Measurements from ENCODE around the gene DOCK6.

The DOCK6 gene

GRCh38 chr19:11192957-11193939 is 69.1 kb downstream of the DOCK6 start:
- no peak overlapping the region for H3K4me3 ChIP-seq (replicated peaks; ENCODE audit: low read depth, low read length)
- no peaks in the 10 kb centered on the region for H3K27me3 ChIP-seq (replicated peaks; ENCODE audit: control insufficient read depth, insufficient read depth, low read length)
- H3K36me3 ChIP-seq (ENCODE audit: control insufficient read depth, insufficient read depth, low read length): no peaks in the 10 kb centered on the region
- DNase-seq (ENCODE audit: extremely low read depth, insufficient read length): no peak
- TF ChIP-seq CTCF (IDR thresholded peaks at IDR 0.05; ENCODE audit: insufficient read depth, low read length, poor library complexity, severe bottlenecking): no peak

GRCh38 chr19:11191934-11192333 is 70.4 kb downstream of the DOCK6 start:
- Histone ChIP-seq H3K36me3 (ENCODE audit: control insufficient read depth, insufficient read depth, low read length) (no peaks in the 10 kb centered on the region), H3K27me3 (replicated peaks; ENCODE audit: control insufficient read depth, insufficient read depth, low read length) (no peaks in the 10 kb centered on the region), H3K4me3 (replicated peaks; ENCODE audit: low read depth, low read length) (no peak overlapping the region)
- no peak for TF ChIP-seq CTCF (IDR thresholded peaks at IDR 0.05; ENCODE audit: insufficient read depth, low read length, poor library complexity, severe bottlenecking)
- peak; percentile 60 for DNase-seq (ENCODE audit: extremely low read depth, insufficient read length)

DNA sequence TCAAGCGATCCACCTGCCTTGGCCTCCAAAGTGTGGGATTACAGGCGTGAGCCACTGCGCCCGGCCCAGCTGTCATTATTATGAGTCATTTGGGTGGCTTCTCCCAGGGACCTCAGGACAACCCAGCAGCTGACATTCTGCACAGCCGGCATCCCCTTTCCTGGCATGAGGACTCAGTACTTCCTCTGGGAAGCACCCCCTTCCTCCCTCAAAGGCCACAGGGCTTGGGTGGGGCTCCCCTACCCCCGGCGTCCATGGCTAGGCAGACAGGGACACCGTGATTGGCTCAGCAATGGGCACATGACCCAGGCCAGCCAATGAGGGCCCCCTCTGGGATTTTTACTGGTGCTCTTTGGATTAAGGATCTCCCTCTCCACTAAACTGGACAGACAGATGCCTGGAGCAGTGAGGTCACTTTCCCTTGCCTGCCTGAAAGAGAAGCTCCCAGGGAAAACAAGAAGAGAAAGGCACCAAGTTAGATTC is 71.0 kb downstream of the DOCK6 start:
- Histone ChIP-seq H3K27me3 (replicated peaks; ENCODE audit: control insufficient read depth, insufficient read depth, low read length) (no peaks in the 10 kb centered on the region), H3K36me3 (ENCODE audit: control insufficient read depth, insufficient read depth, low read length) (no peaks in the 10 kb centered on the region), H3K4me3 (replicated peaks; ENCODE audit: low read depth, low read length) (no peak overlapping the region)
- no peak for TF ChIP-seq CTCF (IDR thresholded peaks at IDR 0.05; ENCODE audit: insufficient read depth, low read length, poor library complexity, severe bottlenecking)
- DNase-seq (ENCODE audit: extremely low read depth, insufficient read length): peak; percentile 49

DNA sequence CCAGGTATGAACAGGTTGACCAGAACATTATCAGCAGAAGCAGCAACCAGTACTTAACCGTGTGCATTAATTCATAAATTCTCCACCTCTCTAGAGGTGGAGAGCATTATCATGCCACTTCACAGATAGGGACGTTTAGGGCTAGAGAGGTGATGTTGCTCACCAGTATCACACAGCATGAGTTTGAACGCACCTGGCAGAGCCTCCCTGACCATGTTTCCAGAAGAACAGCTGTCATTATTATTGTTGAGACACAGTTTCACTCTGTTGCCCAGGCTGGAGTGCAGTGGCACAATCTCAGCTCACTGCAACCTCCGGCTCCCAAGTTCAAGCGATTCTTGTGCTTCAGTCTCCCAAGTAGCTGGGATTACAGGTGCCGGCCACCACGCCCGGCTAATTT is 71.8 kb downstream of the DOCK6 start:
- no peak for TF ChIP-seq CTCF (IDR thresholded peaks at IDR 0.05; ENCODE audit: insufficient read depth, low read length, poor library complexity, severe bottlenecking)
- no peaks in the 10 kb centered on the region for H3K36me3 ChIP-seq (ENCODE audit: control insufficient read depth, insufficient read depth, low read length)
- no peak overlapping the region for H3K4me3 ChIP-seq (replicated peaks; ENCODE audit: low read depth, low read length)
- no peaks in the 10 kb centered on the region for H3K27me3 ChIP-seq (replicated peaks; ENCODE audit: control insufficient read depth, insufficient read depth, low read length)
- DNase-seq (ENCODE audit: extremely low read depth, insufficient read length): no peak

GRCh38 chr19:11187441-11187840 is 74.9 kb downstream of the DOCK6 start:
- TF ChIP-seq CTCF (IDR thresholded peaks at IDR 0.05; ENCODE audit: insufficient read depth, low read length, poor library complexity, severe bottlenecking): no peak
- Histone ChIP-seq H3K4me3 (replicated peaks; ENCODE audit: low read depth, low read length) (no peak overlapping the region), H3K36me3 (ENCODE audit: control insufficient read depth, insufficient read depth, low read length) (no peaks in the 10 kb centered on the region), H3K27me3 (replicated peaks; ENCODE audit: control insufficient read depth, insufficient read depth, low read length) (no peaks in the 10 kb centered on the region)
- no peak for DNase-seq (ENCODE audit: extremely low read depth, insufficient read length)
